Measurements from ENCODE around the gene PLN. TPM values are rescaled to one million over a fixed set of nuclear protein-coding genes. Genes with fewer than 3 reads are reported as not detected.

Gene PLN
- total RNA-seq, 2 donors from 2014 or later, result 0.99 to 2.3 TPM

DNA sequence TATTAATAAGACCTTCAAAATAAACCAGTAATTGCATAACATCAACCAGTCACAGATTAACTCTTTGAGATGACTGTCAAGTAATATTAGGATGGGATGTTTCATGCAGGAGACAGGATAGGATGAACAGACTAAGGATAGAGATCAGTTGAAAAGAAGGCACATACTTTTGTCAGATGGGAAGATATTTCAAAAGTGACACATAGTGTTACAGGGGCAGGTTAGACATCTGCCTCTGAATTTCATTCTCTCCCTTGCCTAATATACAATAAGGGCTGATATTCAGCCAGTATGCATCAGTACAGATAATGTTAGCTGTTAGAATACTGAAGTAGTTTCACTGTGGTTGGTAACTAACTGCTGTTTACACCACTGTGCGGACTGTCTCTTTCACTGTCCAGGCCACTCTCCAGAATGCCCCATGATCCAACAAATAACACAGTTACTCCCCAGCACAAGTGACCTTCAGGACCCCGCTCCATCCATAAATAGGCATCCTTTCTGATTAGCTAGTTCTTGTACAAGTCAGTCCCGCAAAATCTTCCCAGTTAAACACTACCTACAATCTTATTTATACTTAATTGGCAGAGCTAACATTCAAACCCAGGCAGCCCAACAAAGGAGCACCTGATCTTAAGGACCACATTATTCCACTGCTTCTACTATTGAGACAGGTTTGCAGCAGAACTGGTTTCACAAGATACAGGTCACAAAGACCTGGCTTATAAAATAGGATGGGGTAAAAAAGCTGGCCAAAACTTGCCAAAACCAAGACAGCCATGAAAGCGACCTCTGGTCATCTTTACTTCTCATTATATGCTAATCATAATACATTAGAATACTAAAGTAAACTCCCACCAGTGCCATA lies 21.9 kb upstream of the PLN start:
- WGBS, 2 donors, result 65 to 92% methylated on average over 4 of the region's 4 CpGs
- no peak overlapping the region for H3K27ac ChIP-seq
- TF ChIP-seq, protein P1, sequence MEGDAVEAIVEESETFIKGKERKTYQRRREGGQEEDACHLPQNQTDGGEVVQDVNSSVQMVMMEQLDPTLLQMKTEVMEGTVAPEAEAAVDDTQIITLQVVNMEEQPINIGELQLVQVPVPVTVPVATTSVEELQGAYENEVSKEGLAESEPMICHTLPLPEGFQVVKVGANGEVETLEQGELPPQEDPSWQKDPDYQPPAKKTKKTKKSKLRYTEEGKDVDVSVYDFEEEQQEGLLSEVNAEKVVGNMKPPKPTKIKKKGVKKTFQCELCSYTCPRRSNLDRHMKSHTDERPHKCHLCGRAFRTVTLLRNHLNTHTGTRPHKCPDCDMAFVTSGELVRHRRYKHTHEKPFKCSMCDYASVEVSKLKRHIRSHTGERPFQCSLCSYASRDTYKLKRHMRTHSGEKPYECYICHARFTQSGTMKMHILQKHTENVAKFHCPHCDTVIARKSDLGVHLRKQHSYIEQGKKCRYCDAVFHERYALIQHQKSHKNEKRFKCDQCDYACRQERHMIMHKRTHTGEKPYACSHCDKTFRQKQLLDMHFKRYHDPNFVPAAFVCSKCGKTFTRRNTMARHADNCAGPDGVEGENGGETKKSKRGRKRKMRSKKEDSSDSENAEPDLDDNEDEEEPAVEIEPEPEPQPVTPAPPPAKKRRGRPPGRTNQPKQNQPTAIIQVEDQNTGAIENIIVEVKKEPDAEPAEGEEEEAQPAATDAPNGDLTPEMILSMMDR (IDR thresholded peaks at IDR 0.05), result no peak
- no peak for TF ChIP-seq POLR2A (IDR thresholded peaks at IDR 0.05)
- ATAC-seq (no peak), DNase-seq (no peak)
- H3K4me3 ChIP-seq, result no peak overlapping the region
- H3K36me3 ChIP-seq (replicated peaks in 1 of 2; ENCODE audit: insufficient read depth in 1 of 2, low read depth in 2 of 2), result no peaks in the 10 kb centered on the region
- H3K9me3 ChIP-seq, result no peaks in the 10 kb centered on the region
- peaks cover 15% of the 10 kb centered on the region for H3K4me1 ChIP-seq
- H3K27me3 ChIP-seq, result no peaks in the 10 kb centered on the region
- intact Hi-C loops (cut with DNase I), result no loop called here

DNA sequence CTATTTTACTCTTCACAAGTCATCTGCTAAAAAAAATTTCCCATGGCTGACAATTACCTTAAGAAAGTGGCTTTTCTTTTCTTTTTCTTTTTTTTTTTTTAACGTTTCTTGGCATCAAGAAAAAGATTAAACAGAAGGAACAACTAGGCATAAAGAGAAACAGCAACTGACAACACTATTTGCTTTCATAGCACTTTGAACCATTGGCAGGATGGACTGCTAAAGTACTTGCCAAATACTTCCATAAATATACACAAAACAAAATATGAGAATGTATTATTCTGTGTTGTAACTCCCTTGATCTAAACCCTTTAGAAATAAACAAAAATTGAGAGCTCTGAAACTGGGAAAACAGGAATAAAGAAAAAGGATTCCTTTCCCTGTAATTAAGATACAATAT lies 20.0 kb upstream of the PLN start:
- no peak overlapping the region for H3K4me3 ChIP-seq
- ATAC-seq (no peak), DNase-seq (no peak)
- H3K36me3 ChIP-seq (replicated peaks in 1 of 2; ENCODE audit: insufficient read depth in 1 of 2, low read depth in 2 of 2), result no peaks in the 10 kb centered on the region
- intact Hi-C loops (cut with DNase I), result no loop called here
- peaks cover 20% of the 10 kb centered on the region for H3K4me1 ChIP-seq
- 14 to 23% methylated on average over 1 of the region's 1 CpG for WGBS, 2 donors
- H3K9me3 ChIP-seq, result no peaks in the 10 kb centered on the region
- TF ChIP-seq POLR2A (IDR thresholded peaks at IDR 0.05), result no peak
- TF ChIP-seq, protein P1 (IDR thresholded peaks at IDR 0.05), result no peak
- no peaks in the 10 kb centered on the region for H3K27me3 ChIP-seq
- no peak overlapping the region for H3K27ac ChIP-seq

DNA sequence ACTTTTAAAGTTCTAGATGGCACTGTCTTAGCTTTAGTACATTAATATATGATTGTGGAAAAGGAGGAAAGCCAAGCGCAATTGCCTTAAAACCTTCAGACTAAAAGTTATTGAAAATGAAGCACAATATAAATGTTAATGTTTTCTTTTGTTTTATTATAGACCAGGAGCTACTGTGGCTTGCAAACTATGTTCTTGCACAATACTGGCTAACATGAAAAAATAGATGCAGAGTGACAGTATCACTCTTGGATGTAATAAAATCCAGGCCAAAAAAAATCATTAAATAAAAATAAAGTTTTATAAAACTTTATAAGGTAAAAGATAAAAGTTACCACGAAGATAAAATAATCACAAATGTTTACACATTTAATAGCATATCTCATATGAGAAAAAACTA lies 18.3 kb upstream of the PLN start:
- H3K27ac ChIP-seq, result no peak overlapping the region
- peaks cover 20% of the 10 kb centered on the region for H3K4me1 ChIP-seq
- H3K36me3 ChIP-seq (replicated peaks in 1 of 2; ENCODE audit: insufficient read depth in 1 of 2, low read depth in 2 of 2), result no peaks in the 10 kb centered on the region
- WGBS, 2 donors, result 60 to 64% methylated on average over 2 of the region's 2 CpGs
- no peak for DNase-seq
- H3K27me3 ChIP-seq, result no peaks in the 10 kb centered on the region
- TF ChIP-seq POLR2A (IDR thresholded peaks at IDR 0.05), result no peak
- TF ChIP-seq, protein P1 (IDR thresholded peaks at IDR 0.05), result no peak
- intact Hi-C loops (cut with DNase I), result no loop called here
- no peak for ATAC-seq
- H3K9me3 ChIP-seq, result no peaks in the 10 kb centered on the region
- no peak overlapping the region for H3K4me3 ChIP-seq

DNA sequence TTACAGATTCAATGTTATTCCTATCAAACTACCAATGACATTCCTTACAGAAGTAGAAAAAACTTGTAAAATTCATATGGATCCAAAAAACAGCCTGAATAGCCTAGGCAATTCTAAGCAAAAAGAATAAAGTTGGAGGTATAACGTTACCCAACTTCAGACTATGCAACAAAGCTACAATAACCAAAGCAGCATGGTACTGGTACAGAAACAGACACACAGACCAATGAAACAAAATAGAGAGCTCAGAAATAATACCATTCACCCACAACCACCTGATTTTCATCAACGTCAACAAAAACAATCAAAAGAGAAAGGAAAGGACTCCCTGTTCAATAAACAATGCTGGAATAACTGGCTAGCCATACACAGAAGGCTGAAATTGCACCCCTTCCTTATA lies 17.2 kb upstream of the PLN start:
- intact Hi-C loops (cut with DNase I), result no loop called here
- Histone ChIP-seq H3K4me3 (no peak overlapping the region), H3K27ac (no peak overlapping the region), H3K9me3 (no peaks in the 10 kb centered on the region), H3K4me1 (peaks cover 20% of the 10 kb centered on the region), H3K36me3 (replicated peaks in 1 of 2; ENCODE audit: insufficient read depth in 1 of 2, low read depth in 2 of 2) (no peaks in the 10 kb centered on the region), H3K27me3 (no peaks in the 10 kb centered on the region)
- ATAC-seq, result no peak
- DNase-seq, result no peak
- TF ChIP-seq, protein P1 (IDR thresholded peaks at IDR 0.05), result no peak
- no peak for TF ChIP-seq POLR2A (IDR thresholded peaks at IDR 0.05)
- 96 to 98% methylated on average over 2 of the region's 2 CpGs for WGBS, 2 donors

All from body of pancreas (tissue), 4 donors.